ENCODE measurements around the gene SDHD. TPM values are rescaled to one million over a fixed set of nuclear protein-coding genes. Genes with fewer than 3 reads are reported as not detected.

Gene SDHD
- total RNA-seq, 2 donors from 2014 or later = 57.6 to 64.8 TPM

- Mint-ChIP-seq H3K36me3 (ENCODE audit: low read depth) (peaks cover 66% of the 10 kb centered on the region), H3K4me3 (no peak overlapping the region), H3K27ac (no peak overlapping the region), H3K4me1 (no peaks in the 10 kb centered on the region), H3K27me3 (ENCODE audit: insufficient read depth) (no peaks in the 10 kb centered on the region), H3K9me3 (no peaks in the 10 kb centered on the region)
- TF ChIP-seq CTCF (conservative IDR thresholded peaks at IDR 0.05) = no peak
- WGBS, 2 experiments (ENCODE audit: insufficient coverage in 1 of 2, insufficient read length in 1 of 2) = 84 to 94% methylated on average over 3 to 4 of the region's 4 CpGs
- Histone ChIP-seq H3K27ac (ENCODE audit: low read depth, low read length) (no peak overlapping the region), H3K27me3 (ENCODE audit: control insufficient read depth, insufficient read depth, low read length, poor library complexity, severe bottlenecking) (no peaks in the 10 kb centered on the region), H3K9ac (ENCODE audit: extremely low read depth, low read length, poor library complexity, severe bottlenecking) (no peak overlapping the region), H3K36me3 (ENCODE audit: control insufficient read depth, insufficient read depth, low read length) (peaks cover 80% of the 10 kb centered on the region), H3K4me1 (ENCODE audit: control insufficient read depth, insufficient read depth, low read length) (peaks cover 3% of the 10 kb centered on the region), H3K4me3 (ENCODE audit: low read length) (no peak overlapping the region), H3K9me3 (ENCODE audit: control insufficient read depth, low read length) (no peaks in the 10 kb centered on the region)
- DNase-seq = no peak
Observed at GRCh38 chr11:112057170-112057569, 29.5 kb upstream of the SDHD start.

- H3K36me3 Mint-ChIP-seq (ENCODE audit: low read depth) = peaks cover 68% of the 10 kb centered on the region
- Histone ChIP-seq H3K27ac (ENCODE audit: low read depth, low read length) (no peak overlapping the region), H3K4me1 (ENCODE audit: control insufficient read depth, insufficient read depth, low read length) (peaks cover 3% of the 10 kb centered on the region), H3K9ac (ENCODE audit: extremely low read depth, low read length, poor library complexity, severe bottlenecking) (no peak overlapping the region), H3K27me3 (ENCODE audit: control insufficient read depth, insufficient read depth, low read length, poor library complexity, severe bottlenecking) (no peaks in the 10 kb centered on the region), H3K36me3 (ENCODE audit: control insufficient read depth, insufficient read depth, low read length) (peaks cover 79% of the 10 kb centered on the region), H3K9me3 (ENCODE audit: control insufficient read depth, low read length) (no peaks in the 10 kb centered on the region), H3K4me3 (ENCODE audit: low read length) (no peak overlapping the region)
- no peaks in the 10 kb centered on the region for H3K4me1 Mint-ChIP-seq
- no peak overlapping the region for H3K27ac Mint-ChIP-seq
- H3K27me3 Mint-ChIP-seq (ENCODE audit: insufficient read depth) = no peaks in the 10 kb centered on the region
- no peak for DNase-seq
- 94 to 100% methylated on average over 1 of the region's 1 CpG for WGBS, 2 experiments (ENCODE audit: insufficient coverage in 1 of 2, insufficient read length in 1 of 2)
- no peak overlapping the region for H3K4me3 Mint-ChIP-seq
- no peak for TF ChIP-seq CTCF (conservative IDR thresholded peaks at IDR 0.05)
- H3K9me3 Mint-ChIP-seq = no peaks in the 10 kb centered on the region
Observed at GRCh38 chr11:112058103-112058502, 28.6 kb upstream of the SDHD start.

- no peak for DNase-seq
- H3K27me3 ChIP-seq (ENCODE audit: control insufficient read depth, insufficient read depth, low read length, poor library complexity, severe bottlenecking) = no peaks in the 10 kb centered on the region
- 100% methylated on average over 1 of the region's 1 CpG for WGBS, 2 experiments (ENCODE audit: insufficient coverage in 1 of 2, insufficient read length in 1 of 2)
- H3K27ac ChIP-seq (ENCODE audit: low read depth, low read length) = no peak overlapping the region
- Mint-ChIP-seq H3K9me3 (no peaks in the 10 kb centered on the region), H3K4me1 (no peaks in the 10 kb centered on the region), H3K36me3 (ENCODE audit: low read depth) (peaks cover 36% of the 10 kb centered on the region), H3K27ac (no peak overlapping the region), H3K27me3 (ENCODE audit: insufficient read depth) (no peaks in the 10 kb centered on the region), H3K4me3 (no peak overlapping the region)
- H3K4me1 ChIP-seq (ENCODE audit: control insufficient read depth, insufficient read depth, low read length) = no peaks in the 10 kb centered on the region
- no peak for TF ChIP-seq CTCF (conservative IDR thresholded peaks at IDR 0.05)
- H3K9ac ChIP-seq (ENCODE audit: extremely low read depth, low read length, poor library complexity, severe bottlenecking) = no peak overlapping the region
- no peaks in the 10 kb centered on the region for H3K9me3 ChIP-seq (ENCODE audit: control insufficient read depth, low read length)
- H3K4me3 ChIP-seq (ENCODE audit: low read length) = no peak overlapping the region
- peaks cover 47% of the 10 kb centered on the region for H3K36me3 ChIP-seq (ENCODE audit: control insufficient read depth, insufficient read depth, low read length)
Observed at GRCh38 chr11:112062923-112063322, 23.8 kb upstream of the SDHD start.

All from endodermal cell (in vitro differentiated cells).